WERI-Rb-1 (cell line): ENCODE measurements around the gene POU5F1.

ENCODE experiments used
- DNase-seq: peaks from one replicate; pipeline ENCODE4 v3.0.0-alpha.2; 2020
- H3K27ac ChIP-seq: fragments of 250-450 bp; sonication (Bioruptor Pico); 2 replicates; pipeline ENCODE4 v1.5.1; 2020; ENCODE audit warnings: mild to moderate bottlenecking, moderate library complexity
- H3K27me3 ChIP-seq: fragments of 250-450 bp; sonication (Bioruptor Pico); 2 replicates; pipeline ENCODE4 v1.5.1; 2021; ENCODE audit warnings: mild to moderate bottlenecking, low read depth, moderate library complexity; ENCODE audit not compliant: insufficient read depth, severe bottlenecking
- H3K36me3 ChIP-seq: fragments of 250-450 bp; sonication (Bioruptor Pico); 2 replicates; pipeline ENCODE4 v1.5.1; 2020; ENCODE audit warnings: mild to moderate bottlenecking, moderate library complexity
- H3K4me3 ChIP-seq: 2 replicates; pipeline ENCODE4 v1.5.1; 2011; ENCODE audit warnings: low read depth, mild to moderate bottlenecking, control low read depth, low read length
- H3K9me3 ChIP-seq: fragments of 250-450 bp; sonication (Bioruptor Pico); 2 replicates; pipeline ENCODE4 v1.5.1; 2021; ENCODE audit warnings: mild to moderate bottlenecking, moderate library complexity; ENCODE audit not compliant: severe bottlenecking
- CTCF ChIP-seq: IDR thresholded peaks from 2 replicates; pipeline ENCODE4 v1.5.1; 2011; ENCODE audit warnings: low read depth, mild to moderate bottlenecking, control low read depth, inconsistent platforms, low read length

Gene POU5F1

GRCh38 chr6:31180500-31180899 lies 10.0 kb upstream of the POU5F1 start:
- no peak for TF ChIP-seq CTCF
- Histone ChIP-seq H3K27ac (no peak overlapping the region), H3K9me3 (no peaks in the 10 kb centered on the region), H3K36me3 (no peaks in the 10 kb centered on the region), H3K4me3 (no peak overlapping the region), H3K27me3 (no peaks in the 10 kb centered on the region)
- DNase-seq = no peak

- Histone ChIP-seq H3K9me3 (no peaks in the 10 kb centered on the region), H3K4me3 (no peak overlapping the region), H3K36me3 (no peaks in the 10 kb centered on the region), H3K27me3 (no peaks in the 10 kb centered on the region), H3K27ac (no peak overlapping the region)
- TF ChIP-seq CTCF = no peak
- no peak for DNase-seq
These were observed 9.4 kb upstream of the POU5F1 start for GRCh38 chr6:31179896-31180295.

- H3K27ac ChIP-seq = no peak overlapping the region
- DNase-seq = no peak
These were observed 8.5 kb upstream of the POU5F1 start for GRCh38 chr6:31179042-31179386.

GRCh38 chr6:31178143-31179041 lies 7.9 kb upstream of the POU5F1 start:
- H3K27me3 ChIP-seq = no peaks in the 10 kb centered on the region
- TF ChIP-seq CTCF = no peak
- H3K9me3 ChIP-seq = no peaks in the 10 kb centered on the region
- H3K36me3 ChIP-seq = no peaks in the 10 kb centered on the region
- no peak overlapping the region for H3K27ac ChIP-seq
- no peak overlapping the region for H3K4me3 ChIP-seq
- no peak for DNase-seq

More at GRCh38 chr6:31179042-31179386, 8.5 kb upstream of the POU5F1 start:
- no peaks in the 10 kb centered on the region for H3K9me3 ChIP-seq
- TF ChIP-seq CTCF = no peak
- no peak overlapping the region for H3K4me3 ChIP-seq
- H3K27me3 ChIP-seq = no peaks in the 10 kb centered on the region
- H3K36me3 ChIP-seq = no peaks in the 10 kb centered on the region

GRCh38 chr6:31175971-31176370 lies 5.5 kb upstream of the POU5F1 start:
- DNase-seq = no peak
- TF ChIP-seq CTCF = no peak
- Histone ChIP-seq H3K27ac (no peak overlapping the region), H3K36me3 (no peaks in the 10 kb centered on the region), H3K27me3 (no peaks in the 10 kb centered on the region), H3K9me3 (no peaks in the 10 kb centered on the region), H3K4me3 (no peak overlapping the region)

GRCh38 chr6:31174378-31174777 lies 3.9 kb upstream of the POU5F1 start:
- no peak overlapping the region for H3K4me3 ChIP-seq
- no peak for TF ChIP-seq CTCF
- H3K36me3 ChIP-seq = no peaks in the 10 kb centered on the region
- H3K27ac ChIP-seq = no peak overlapping the region
- DNase-seq = no peak
- H3K27me3 ChIP-seq = no peaks in the 10 kb centered on the region
- no peaks in the 10 kb centered on the region for H3K9me3 ChIP-seq
